ENCODE measurements around the gene C17orf67.

DNA sequence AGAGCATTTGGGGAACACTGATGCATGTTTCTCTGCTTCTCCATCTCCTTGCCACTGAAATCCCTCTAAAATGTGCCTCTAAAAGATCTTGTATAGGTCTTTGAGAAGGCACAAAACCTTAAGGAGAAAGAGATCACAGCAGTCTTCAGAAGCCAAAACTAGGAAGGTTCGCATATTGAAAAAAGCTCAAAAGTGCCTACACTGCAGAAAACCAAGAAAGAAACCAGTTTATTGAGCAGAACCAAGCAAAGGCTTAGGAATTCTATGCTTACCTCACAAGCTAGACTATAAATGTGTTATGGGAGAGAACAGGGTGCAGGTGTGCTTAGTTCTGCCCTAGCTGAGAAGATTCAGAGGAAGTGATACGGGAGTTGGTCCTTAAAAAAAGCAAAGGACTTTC is 16.9 kb upstream of the C17orf67 start:
- TF ChIP-seq CTCF (IDR thresholded peaks at IDR 0.05; ENCODE audit: control extremely low read depth in 1 of 3, insufficient read depth in 1 of 3, low read depth in 1 of 3, low read length in 3 of 3) (no peak), SIN3A (conservative IDR thresholded peaks at IDR 0.05 in 1 of 2, IDR thresholded peaks at IDR 0.05 in 1 of 2; ENCODE audit: low read depth in 1 of 2, low read length in 2 of 2) (no peak), YY1 (IDR thresholded peaks at IDR 0.05; ENCODE audit: low read depth, low read length) (no peak), KDM1A (IDR thresholded peaks at IDR 0.05; ENCODE audit: borderline replicate concordance, low read length) (no peak), CREB1 (IDR thresholded peaks at IDR 0.05) (no peak), CEBPB (IDR thresholded peaks at IDR 0.05; ENCODE audit: low read depth, low read length) (no peak), FOSL1 (IDR thresholded peaks at IDR 0.05; ENCODE audit: insufficient read depth, low read depth, low read length) (no peak), E2F6 (IDR thresholded peaks at IDR 0.05) (no peak), MAFK (IDR thresholded peaks at IDR 0.05; ENCODE audit: low read depth, low read length) (no peak)

Data from H1 (cell line).